Measurements from ENCODE around the gene SGK1. TPM values are rescaled to one million over a fixed set of nuclear protein-coding genes. Genes with fewer than 3 reads are reported as not detected.
A peak's percentile ranks its signal among the peaks of the same experiment; 100 is the strongest.
"Not testable (repeated sequence)": the region's sequence is repeated elsewhere in the genome, so short reads cannot be mapped to it uniquely, and the experiment has no call there.

The SGK1 gene
- total RNA-seq, 1 experiment from 2014 or later: 161 TPM

- DNase-seq (ENCODE audit: low spot score): no peak
Measured at GRCh38 chr6:134190883-134191282, 127.0 kb downstream of the SGK1 start.

- no peak for DNase-seq (ENCODE audit: low spot score)
Measured at GRCh38 chr6:134187751-134188150, 130.2 kb downstream of the SGK1 start.

GRCh38 chr6:134187154-134187553 is 130.8 kb downstream of the SGK1 start:
- no peak for DNase-seq (ENCODE audit: low spot score)

GRCh38 chr6:134186355-134186754 is 131.6 kb downstream of the SGK1 start:
- DNase-seq (ENCODE audit: low spot score): no peak

GRCh38 chr6:134185277-134185676 is 132.6 kb downstream of the SGK1 start:
- DNase-seq (ENCODE audit: low spot score): no peak

GRCh38 chr6:134183844-134184243 is 134.1 kb downstream of the SGK1 start:
- no peak for DNase-seq (ENCODE audit: low spot score)

GRCh38 chr6:134182528-134182927 is 135.4 kb downstream of the SGK1 start:
- no peak for DNase-seq (ENCODE audit: low spot score)

GRCh38 chr6:134181726-134182125 is 136.2 kb downstream of the SGK1 start:
- DNase-seq (ENCODE audit: low spot score): not testable (repeated sequence)

GRCh38 chr6:134181251-134181650 is 136.7 kb downstream of the SGK1 start:
- DNase-seq (ENCODE audit: low spot score): not testable (repeated sequence)

- not testable (repeated sequence) for DNase-seq (ENCODE audit: low spot score)
Measured at GRCh38 chr6:134180540-134180939, 137.4 kb downstream of the SGK1 start.

GRCh38 chr6:134178161-134179044 is 139.5 kb downstream of the SGK1 start:
- DNase-seq (ENCODE audit: low spot score): peak; percentile 87

- DNase-seq (ENCODE audit: low spot score): no peak
Measured at GRCh38 chr6:134177753-134178160, 140.2 kb downstream of the SGK1 start.

GRCh38 chr6:134177236-134177635 is 140.7 kb downstream of the SGK1 start:
- DNase-seq (ENCODE audit: low spot score): no peak

GRCh38 chr6:134176264-134176975 is 141.5 kb downstream of the SGK1 start:
- no peak for DNase-seq (ENCODE audit: low spot score)

- DNase-seq (ENCODE audit: low spot score): peak; percentile 40
Measured at GRCh38 chr6:134175532-134176263, 142.2 kb downstream of the SGK1 start.

GRCh38 chr6:134174672-134175531 is 143.0 kb downstream of the SGK1 start:
- peak; percentile 83 for DNase-seq (ENCODE audit: low spot score)

- DNase-seq (ENCODE audit: low spot score): peak; percentile 91
Measured at GRCh38 chr6:134173936-134174671, 143.8 kb downstream of the SGK1 start.

GRCh38 chr6:134173366-134173725 is 144.6 kb downstream of the SGK1 start:
- DNase-seq (ENCODE audit: low spot score): no peak

- DNase-seq (ENCODE audit: low spot score): peak; percentile 11
Measured at GRCh38 chr6:134172706-134173365, 145.1 kb downstream of the SGK1 start.
